Measurements from ENCODE around the gene PLEKHA6. TPM values are rescaled to one million over a fixed set of nuclear protein-coding genes. Genes with fewer than 3 reads are reported as not detected.

The PLEKHA6 gene
- polyA plus RNA-seq, 1 donor from 2014 or later: 22.6 TPM

DNA sequence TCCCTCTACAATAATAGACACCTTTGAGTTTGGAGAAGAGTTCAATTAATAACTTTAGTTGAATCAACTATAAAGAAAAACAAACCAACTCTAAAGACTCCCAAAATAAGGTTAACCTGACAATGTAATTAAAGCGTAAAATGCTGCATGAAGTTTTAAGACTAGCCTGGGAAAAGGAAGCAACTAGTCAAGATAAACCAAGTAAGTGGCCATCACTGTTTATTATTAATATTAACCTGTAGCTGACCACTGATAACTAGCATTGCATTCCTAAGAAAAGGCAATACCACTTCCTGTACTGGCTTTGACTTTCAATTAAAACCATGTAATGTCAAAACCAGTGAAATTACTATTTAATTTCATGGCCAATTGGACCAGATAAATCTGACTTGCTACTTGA is 48.9 kb upstream of the PLEKHA6 start:
- Histone ChIP-seq H3K4me2 (ENCODE audit: low read length) (peak overlapping the region; percentile 71), H3K9ac (ENCODE audit: low read length) (peak overlapping the region; percentile 99), H2AFZ (ENCODE audit: low read depth, low read length) (no peak overlapping the region), H3K4me3 (ENCODE audit: low read length) (peak overlapping the region; percentile 92), H3K79me2 (replicated peaks; ENCODE audit: insufficient read depth, low read length) (peaks cover 78% of the 10 kb centered on the region), H3K27ac (ENCODE audit: low read length) (no peak overlapping the region), H4K20me1 (ENCODE audit: insufficient read depth) (peaks cover 45% of the 10 kb centered on the region), H3K36me3 (ENCODE audit: insufficient read depth, low read length) (no peaks in the 10 kb centered on the region), H3K9me3 (ENCODE audit: low read length) (no peaks in the 10 kb centered on the region), H3K9me2 (ENCODE audit: insufficient read depth, low read length) (no peaks in the 10 kb centered on the region), H3K27me3 (ENCODE audit: insufficient read depth, low read depth, low read length) (no peaks in the 10 kb centered on the region), H3F3A (ENCODE audit: insufficient read depth, low read length, poor library complexity, severe bottlenecking) (no peaks in the 10 kb centered on the region)
- TF ChIP-seq, protein P1, sequence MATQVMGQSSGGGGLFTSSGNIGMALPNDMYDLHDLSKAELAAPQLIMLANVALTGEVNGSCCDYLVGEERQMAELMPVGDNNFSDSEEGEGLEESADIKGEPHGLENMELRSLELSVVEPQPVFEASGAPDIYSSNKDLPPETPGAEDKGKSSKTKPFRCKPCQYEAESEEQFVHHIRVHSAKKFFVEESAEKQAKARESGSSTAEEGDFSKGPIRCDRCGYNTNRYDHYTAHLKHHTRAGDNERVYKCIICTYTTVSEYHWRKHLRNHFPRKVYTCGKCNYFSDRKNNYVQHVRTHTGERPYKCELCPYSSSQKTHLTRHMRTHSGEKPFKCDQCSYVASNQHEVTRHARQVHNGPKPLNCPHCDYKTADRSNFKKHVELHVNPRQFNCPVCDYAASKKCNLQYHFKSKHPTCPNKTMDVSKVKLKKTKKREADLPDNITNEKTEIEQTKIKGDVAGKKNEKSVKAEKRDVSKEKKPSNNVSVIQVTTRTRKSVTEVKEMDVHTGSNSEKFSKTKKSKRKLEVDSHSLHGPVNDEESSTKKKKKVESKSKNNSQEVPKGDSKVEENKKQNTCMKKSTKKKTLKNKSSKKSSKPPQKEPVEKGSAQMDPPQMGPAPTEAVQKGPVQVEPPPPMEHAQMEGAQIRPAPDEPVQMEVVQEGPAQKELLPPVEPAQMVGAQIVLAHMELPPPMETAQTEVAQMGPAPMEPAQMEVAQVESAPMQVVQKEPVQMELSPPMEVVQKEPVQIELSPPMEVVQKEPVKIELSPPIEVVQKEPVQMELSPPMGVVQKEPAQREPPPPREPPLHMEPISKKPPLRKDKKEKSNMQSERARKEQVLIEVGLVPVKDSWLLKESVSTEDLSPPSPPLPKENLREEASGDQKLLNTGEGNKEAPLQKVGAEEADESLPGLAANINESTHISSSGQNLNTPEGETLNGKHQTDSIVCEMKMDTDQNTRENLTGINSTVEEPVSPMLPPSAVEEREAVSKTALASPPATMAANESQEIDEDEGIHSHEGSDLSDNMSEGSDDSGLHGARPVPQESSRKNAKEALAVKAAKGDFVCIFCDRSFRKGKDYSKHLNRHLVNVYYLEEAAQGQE (IDR thresholded peaks at IDR 0.05; ENCODE audit: borderline replicate concordance): no peak
- TF ChIP-seq MXI1 (conservative IDR thresholded peaks at IDR 0.05; ENCODE audit: poor library complexity, severe bottlenecking) (no peak), TAF1 (IDR thresholded peaks at IDR 0.05; ENCODE audit: low read depth) (no peak), POLR2AphosphoS5 (IDR thresholded peaks at IDR 0.05) (no peak), EP300 (conservative IDR thresholded peaks at IDR 0.05; ENCODE audit: poor library complexity, severe bottlenecking) (no peak), EZH2 (IDR thresholded peaks at IDR 0.05; ENCODE audit: borderline replicate concordance, insufficient read depth, low read length, poor library complexity, severe bottlenecking) (no peak), SMC3 (conservative IDR thresholded peaks at IDR 0.05; ENCODE audit: poor library complexity) (no peak), RAD21 (conservative IDR thresholded peaks at IDR 0.05) (no peak)
- TF ChIP-seq, protein P2, sequence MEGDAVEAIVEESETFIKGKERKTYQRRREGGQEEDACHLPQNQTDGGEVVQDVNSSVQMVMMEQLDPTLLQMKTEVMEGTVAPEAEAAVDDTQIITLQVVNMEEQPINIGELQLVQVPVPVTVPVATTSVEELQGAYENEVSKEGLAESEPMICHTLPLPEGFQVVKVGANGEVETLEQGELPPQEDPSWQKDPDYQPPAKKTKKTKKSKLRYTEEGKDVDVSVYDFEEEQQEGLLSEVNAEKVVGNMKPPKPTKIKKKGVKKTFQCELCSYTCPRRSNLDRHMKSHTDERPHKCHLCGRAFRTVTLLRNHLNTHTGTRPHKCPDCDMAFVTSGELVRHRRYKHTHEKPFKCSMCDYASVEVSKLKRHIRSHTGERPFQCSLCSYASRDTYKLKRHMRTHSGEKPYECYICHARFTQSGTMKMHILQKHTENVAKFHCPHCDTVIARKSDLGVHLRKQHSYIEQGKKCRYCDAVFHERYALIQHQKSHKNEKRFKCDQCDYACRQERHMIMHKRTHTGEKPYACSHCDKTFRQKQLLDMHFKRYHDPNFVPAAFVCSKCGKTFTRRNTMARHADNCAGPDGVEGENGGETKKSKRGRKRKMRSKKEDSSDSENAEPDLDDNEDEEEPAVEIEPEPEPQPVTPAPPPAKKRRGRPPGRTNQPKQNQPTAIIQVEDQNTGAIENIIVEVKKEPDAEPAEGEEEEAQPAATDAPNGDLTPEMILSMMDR (IDR thresholded peaks at IDR 0.05; ENCODE audit: poor library complexity, severe bottlenecking): no peak

DNA sequence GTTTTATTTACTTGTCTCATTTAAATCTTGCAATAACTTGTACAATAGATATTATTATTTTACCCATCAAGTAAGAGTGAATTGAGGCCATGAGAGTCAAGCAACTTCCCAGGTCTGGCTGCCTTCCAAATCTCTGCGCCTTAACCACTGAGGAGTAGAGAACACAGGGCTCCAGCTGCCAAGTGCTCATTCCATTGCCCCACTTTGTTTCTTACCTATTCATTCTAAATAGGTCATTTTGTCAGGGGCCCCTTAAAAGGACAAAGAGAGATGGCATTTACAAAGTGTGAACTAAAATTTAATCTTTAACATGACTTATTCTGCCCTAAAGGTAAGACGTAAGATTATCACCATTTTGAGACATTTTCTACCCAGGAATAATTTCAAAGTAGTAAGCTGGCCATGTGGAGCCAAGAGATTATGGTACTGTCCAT is 48.4 kb upstream of the PLEKHA6 start:
- Histone ChIP-seq H3K27ac (ENCODE audit: low read length) (no peak overlapping the region), H4K20me1 (ENCODE audit: insufficient read depth) (peaks cover 45% of the 10 kb centered on the region), H3K36me3 (ENCODE audit: insufficient read depth, low read length) (no peaks in the 10 kb centered on the region), H3F3A (ENCODE audit: insufficient read depth, low read length, poor library complexity, severe bottlenecking) (no peaks in the 10 kb centered on the region), H3K4me3 (ENCODE audit: low read length) (peak overlapping the region; percentile 92), H3K9me2 (ENCODE audit: insufficient read depth, low read length) (no peaks in the 10 kb centered on the region), H3K79me2 (replicated peaks; ENCODE audit: insufficient read depth, low read length) (peaks cover 84% of the 10 kb centered on the region), H3K27me3 (ENCODE audit: insufficient read depth, low read depth, low read length) (no peaks in the 10 kb centered on the region), H3K9me3 (ENCODE audit: low read length) (no peaks in the 10 kb centered on the region), H3K9ac (ENCODE audit: low read length) (peak overlapping the region; percentile 99), H3K4me2 (ENCODE audit: low read length) (peak overlapping the region; percentile 71), H2AFZ (ENCODE audit: low read depth, low read length) (no peak overlapping the region)
- TF ChIP-seq, protein P1 (IDR thresholded peaks at IDR 0.05; ENCODE audit: borderline replicate concordance): no peak
- TF ChIP-seq MXI1 (conservative IDR thresholded peaks at IDR 0.05; ENCODE audit: poor library complexity, severe bottlenecking): peak; percentile 55

Data from neural cell (in vitro differentiated cells).